Skeletal muscle cell (primary cell): Measurements from ENCODE around the gene RBMS3.

Experiments
- DNase-seq: peaks from one replicate; pipeline ENCODE4 v3.0.0-alpha.2; 2010; ENCODE audit warnings: low read depth
- H3K4me3 ChIP-seq: 2 replicates; pipeline ENCODE4 v1.5.1; 2011; ENCODE audit warnings: low read depth, mild to moderate bottlenecking, control low read depth, low read length, moderate library complexity

The RBMS3 gene

GRCh38 chr3:29914861-29915524 is 634.1 kb downstream of the RBMS3 start:
- DNase-seq = peak; percentile 47
- H3K4me3 ChIP-seq = no peak overlapping the region

- DNase-seq = no peak
- H3K4me3 ChIP-seq = no peak overlapping the region
Measured at GRCh38 chr3:29919571-29919970, 638.7 kb downstream of the RBMS3 start.

GRCh38 chr3:29922992-29923746 is 642.3 kb downstream of the RBMS3 start:
- peak; percentile 83 for DNase-seq
- H3K4me3 ChIP-seq = no peak overlapping the region

GRCh38 chr3:29924783-29925561 is 644.1 kb downstream of the RBMS3 start:
- H3K4me3 ChIP-seq = no peak overlapping the region
- peak; percentile 6 for DNase-seq

GRCh38 chr3:29926378-29926777 is 645.5 kb downstream of the RBMS3 start:
- H3K4me3 ChIP-seq = no peak overlapping the region
- DNase-seq = no peak

GRCh38 chr3:29932696-29933325 is 651.9 kb downstream of the RBMS3 start:
- no peak overlapping the region for H3K4me3 ChIP-seq
- no peak for DNase-seq

- H3K4me3 ChIP-seq = no peak overlapping the region
- DNase-seq = no peak
Measured at GRCh38 chr3:29933802-29934490, 653.1 kb downstream of the RBMS3 start.

- no peak for DNase-seq
- no peak overlapping the region for H3K4me3 ChIP-seq
Measured at GRCh38 chr3:29934751-29935150, 653.9 kb downstream of the RBMS3 start.

GRCh38 chr3:29936054-29936453 is 655.2 kb downstream of the RBMS3 start:
- DNase-seq = no peak
- H3K4me3 ChIP-seq = no peak overlapping the region

- H3K4me3 ChIP-seq = no peak overlapping the region
Measured at GRCh38 chr3:29936766-29937165, 655.9 kb downstream of the RBMS3 start.

GRCh38 chr3:29937185-29937584 is 656.3 kb downstream of the RBMS3 start:
- DNase-seq = peak; percentile 51
- no peak overlapping the region for H3K4me3 ChIP-seq

More at GRCh38 chr3:29936766-29937165, 655.9 kb downstream of the RBMS3 start:
- no peak for DNase-seq

GRCh38 chr3:29940759-29941323 is 660.0 kb downstream of the RBMS3 start:
- H3K4me3 ChIP-seq = no peak overlapping the region
- no peak for DNase-seq

- no peak for DNase-seq
- no peak overlapping the region for H3K4me3 ChIP-seq
Measured at GRCh38 chr3:29942297-29942696, 661.4 kb downstream of the RBMS3 start.

- no peak overlapping the region for H3K4me3 ChIP-seq
- DNase-seq = no peak
Measured at GRCh38 chr3:29949131-29949530, 668.3 kb downstream of the RBMS3 start.

- H3K4me3 ChIP-seq = no peak overlapping the region
- DNase-seq = no peak
Measured at GRCh38 chr3:29949940-29950616, 669.2 kb downstream of the RBMS3 start.

- no peak overlapping the region for H3K4me3 ChIP-seq
- DNase-seq = no peak
Measured at GRCh38 chr3:29952431-29952830, 671.6 kb downstream of the RBMS3 start.

GRCh38 chr3:29955413-29955812 is 674.5 kb downstream of the RBMS3 start:
- H3K4me3 ChIP-seq = no peak overlapping the region
- no peak for DNase-seq

- no peak overlapping the region for H3K4me3 ChIP-seq
- no peak for DNase-seq
Measured at GRCh38 chr3:29958816-29959215, 677.9 kb downstream of the RBMS3 start.
